Panc1 (cell line): ENCODE data around the gene TBC1D22A. TPM values are rescaled to one million over a fixed set of nuclear protein-coding genes. Genes with fewer than 3 reads are reported as not detected.

Source experiments
- ATAC-seq: fragments of 200-7000 bp; cut with Tn5 transposase; 2 replicates; pipeline ENCODE4 v1.9.1; 2020; ENCODE audit warnings: mild to moderate bottlenecking, moderate library complexity
- BruUV-seq: library from RNA; stranded (reverse); fragments of 400-500 nt; replicated peaks from 2 replicates; lab custom pipeline; 2021; lab: Mats Ljungman, UMichigan
- CTCF ChIA-PET: fragments of 300-600 bp; sonication (Branson Sonifier 250); formaldehyde crosslinking; loops from one replicate; lab custom pipeline; 2022; ENCODE audit warnings: antibody characterized with exemption; lab: Charles Lee
- POLR2A ChIA-PET: fragments of 300-600 bp; sonication (Branson Sonifier 250); formaldehyde crosslinking; loops from one replicate; lab custom pipeline; 2022; ENCODE audit warnings: antibody characterized with exemption; lab: Charles Lee
- DNase-seq: peaks from one replicate; pipeline ENCODE4 v3.0.0-alpha.2; 2010; ENCODE audit warnings: low read depth, low spot score
- H3K27ac ChIP-seq: 2 replicates; pipeline ENCODE4 v1.5.1; 2011; ENCODE audit warnings: mild to moderate bottlenecking, low read length, inconsistent platforms
- H3K27me3 ChIP-seq: fragments of 200-500 bp; sonication (Bioruptor generic); 2 replicates; pipeline ENCODE4 v1.6.0; 2014; ENCODE audit warnings: low read length, inconsistent platforms; ENCODE audit not compliant: control insufficient read depth, insufficient read depth
- H3K36me3 ChIP-seq: fragments of 200-500 bp; sonication (Bioruptor generic); 2 replicates; pipeline ENCODE4 v1.5.1; 2014; ENCODE audit warnings: inconsistent platforms, mild to moderate bottlenecking, low read length, moderate library complexity; ENCODE audit not compliant: control insufficient read depth, insufficient read depth
- H3K4me1 ChIP-seq: 2 replicates; pipeline ENCODE4 v1.5.1; 2011; ENCODE audit warnings: inconsistent platforms, mild to moderate bottlenecking, low read length, moderate library complexity; ENCODE audit not compliant: control insufficient read depth, insufficient read depth
- H3K4me3 ChIP-seq, 2 experiments: 2 replicates each; pipeline ENCODE4 v1.5.1; 2011 to 2012; ENCODE audit warnings: low read depth in 2 of 2, low read length in 2 of 2, mild to moderate bottlenecking in 2 of 2, inconsistent platforms in 1 of 2, moderate library complexity in 1 of 2
- H3K9me3 ChIP-seq: fragments of 200-500 bp; sonication (Bioruptor generic); 2 replicates; pipeline ENCODE4 v1.5.1; 2014; ENCODE audit warnings: low read depth, mild to moderate bottlenecking, inconsistent platforms, low read length, moderate library complexity; ENCODE audit not compliant: control insufficient read depth, insufficient read depth
- CTCF ChIP-seq: fragments of 450-650 bp; IDR thresholded peaks from 2 replicates; pipeline ENCODE4 v1.5.1; 2017; ENCODE audit warnings: mild to moderate bottlenecking
- POLR2AphosphoS5 ChIP-seq: IDR thresholded peaks from 2 replicates; pipeline ENCODE4 v1.6.1; 2012; ENCODE audit warnings: mild to moderate bottlenecking, low read depth, low read length, moderate library complexity
- SIN3A ChIP-seq: IDR thresholded peaks from 2 replicates; pipeline ENCODE4 v1.6.1; 2012; ENCODE audit warnings: low read depth, mild to moderate bottlenecking, low read length, moderate library complexity, borderline replicate concordance; ENCODE audit not compliant: insufficient read depth
- TCF7L2 ChIP-seq: IDR thresholded peaks from 2 replicates; pipeline ENCODE4 v1.6.1; 2011; ENCODE audit warnings: mild to moderate bottlenecking, low read depth, low read length, inconsistent platforms
- in situ Hi-C: cut with HindIII; loops from 2 replicates; pipeline ENCODE4 v1.10.0; 2016; ENCODE audit warnings: low sequenced_read_pairs, low pct_unique_long_range_greater_than_20kb
- intact Hi-C: fragments of 100-400 bp; cut with micrococcal nuclease; formaldehyde crosslinking; loops from one replicate; pipeline ENCODE4 v1.10.0; 2022; ENCODE audit not compliant: unreplicated experiment
- total RNA-seq: library from RNA; stranded (reverse); gene quantifications from one replicate; pipeline ENCODE4 v1.2.1, GENCODE V29; 2021; ENCODE audit not compliant: unreplicated experiment
- TF ChIP-seq, protein P1 (sequence below), 2 experiments: IDR thresholded peaks; 2 replicates each; pipeline ENCODE4 v1.6.1; 2011 to 2012; ENCODE audit warnings: low read depth in 2 of 2, control low read depth in 1 of 2, low read length in 1 of 2, mild to moderate bottlenecking in 1 of 2, moderate library complexity in 1 of 2; ENCODE audit not compliant: insufficient read depth in 1 of 2

TBC1D22A gene
- total RNA-seq, 1 experiment from 2014 or later, result 28.7 TPM

GRCh38 chr22:46979506-46979905 is 217.1 kb downstream of the TBC1D22A start:
- CTCF ChIA-PET, result no interaction called here
- H3K27ac ChIP-seq, result no peak overlapping the region
- TF ChIP-seq, protein P1, sequence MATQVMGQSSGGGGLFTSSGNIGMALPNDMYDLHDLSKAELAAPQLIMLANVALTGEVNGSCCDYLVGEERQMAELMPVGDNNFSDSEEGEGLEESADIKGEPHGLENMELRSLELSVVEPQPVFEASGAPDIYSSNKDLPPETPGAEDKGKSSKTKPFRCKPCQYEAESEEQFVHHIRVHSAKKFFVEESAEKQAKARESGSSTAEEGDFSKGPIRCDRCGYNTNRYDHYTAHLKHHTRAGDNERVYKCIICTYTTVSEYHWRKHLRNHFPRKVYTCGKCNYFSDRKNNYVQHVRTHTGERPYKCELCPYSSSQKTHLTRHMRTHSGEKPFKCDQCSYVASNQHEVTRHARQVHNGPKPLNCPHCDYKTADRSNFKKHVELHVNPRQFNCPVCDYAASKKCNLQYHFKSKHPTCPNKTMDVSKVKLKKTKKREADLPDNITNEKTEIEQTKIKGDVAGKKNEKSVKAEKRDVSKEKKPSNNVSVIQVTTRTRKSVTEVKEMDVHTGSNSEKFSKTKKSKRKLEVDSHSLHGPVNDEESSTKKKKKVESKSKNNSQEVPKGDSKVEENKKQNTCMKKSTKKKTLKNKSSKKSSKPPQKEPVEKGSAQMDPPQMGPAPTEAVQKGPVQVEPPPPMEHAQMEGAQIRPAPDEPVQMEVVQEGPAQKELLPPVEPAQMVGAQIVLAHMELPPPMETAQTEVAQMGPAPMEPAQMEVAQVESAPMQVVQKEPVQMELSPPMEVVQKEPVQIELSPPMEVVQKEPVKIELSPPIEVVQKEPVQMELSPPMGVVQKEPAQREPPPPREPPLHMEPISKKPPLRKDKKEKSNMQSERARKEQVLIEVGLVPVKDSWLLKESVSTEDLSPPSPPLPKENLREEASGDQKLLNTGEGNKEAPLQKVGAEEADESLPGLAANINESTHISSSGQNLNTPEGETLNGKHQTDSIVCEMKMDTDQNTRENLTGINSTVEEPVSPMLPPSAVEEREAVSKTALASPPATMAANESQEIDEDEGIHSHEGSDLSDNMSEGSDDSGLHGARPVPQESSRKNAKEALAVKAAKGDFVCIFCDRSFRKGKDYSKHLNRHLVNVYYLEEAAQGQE (IDR thresholded peaks at IDR 0.05; ENCODE audit: insufficient read depth in 1 of 2, low read depth in 2 of 2, low read length in 1 of 2), result no peak
- in situ Hi-C loops, result no loop called here
- no TSS peak for BruUV-seq
- no peaks in the 10 kb centered on the region for H3K27me3 ChIP-seq
- intact Hi-C loops, result no loop called here
- H3K4me1 ChIP-seq, result no peaks in the 10 kb centered on the region
- no peak for DNase-seq
- H3K36me3 ChIP-seq, result no peaks in the 10 kb centered on the region
- no peak for ATAC-seq
- H3K9me3 ChIP-seq, result no peaks in the 10 kb centered on the region
- POLR2A ChIA-PET, result no interaction called here
- no peak overlapping the region for H3K4me3 ChIP-seq

GRCh38 chr22:46980392-46980791 is 217.9 kb downstream of the TBC1D22A start:
- in situ Hi-C loops, result no loop called here
- Histone ChIP-seq H3K4me3 (no peak overlapping the region), H3K36me3 (no peaks in the 10 kb centered on the region), H3K27me3 (no peaks in the 10 kb centered on the region), H3K27ac (no peak overlapping the region), H3K4me1 (no peaks in the 10 kb centered on the region), H3K9me3 (no peaks in the 10 kb centered on the region)
- ATAC-seq (no peak), DNase-seq (no peak)
- intact Hi-C loops, result no loop called here
- ChIA-PET CTCF (interaction anchor here (0.6 kb wide), 1 partner anchor 182 kb away, joined by 3 read pairs; no protein-coding TSS in a partner anchor), POLR2A (no interaction called here)
- no peak for TF ChIP-seq CTCF
- TF ChIP-seq, protein P1 (IDR thresholded peaks at IDR 0.05; ENCODE audit: insufficient read depth in 1 of 2, low read depth in 2 of 2, low read length in 1 of 2), result no peak
- TF ChIP-seq TCF7L2, result no peak
- no peak for TF ChIP-seq SIN3A
- TF ChIP-seq POLR2AphosphoS5, result no peak
- BruUV-seq, result no TSS peak
